ENCODE results near the gene ZCWPW1. TPM values are rescaled to one million over a fixed set of nuclear protein-coding genes. Genes with fewer than 3 reads are reported as not detected.
A peak's percentile ranks its signal among the peaks of the same experiment; 100 is the strongest.

ZCWPW1 gene
- total and polyA plus RNA-seq, 2 of the 13 experiments (the other 11 are each of a cell fraction or from before 2014, with no cell fraction given), result 2.4 to 2.5 TPM

- TF ChIP-seq, protein P1, sequence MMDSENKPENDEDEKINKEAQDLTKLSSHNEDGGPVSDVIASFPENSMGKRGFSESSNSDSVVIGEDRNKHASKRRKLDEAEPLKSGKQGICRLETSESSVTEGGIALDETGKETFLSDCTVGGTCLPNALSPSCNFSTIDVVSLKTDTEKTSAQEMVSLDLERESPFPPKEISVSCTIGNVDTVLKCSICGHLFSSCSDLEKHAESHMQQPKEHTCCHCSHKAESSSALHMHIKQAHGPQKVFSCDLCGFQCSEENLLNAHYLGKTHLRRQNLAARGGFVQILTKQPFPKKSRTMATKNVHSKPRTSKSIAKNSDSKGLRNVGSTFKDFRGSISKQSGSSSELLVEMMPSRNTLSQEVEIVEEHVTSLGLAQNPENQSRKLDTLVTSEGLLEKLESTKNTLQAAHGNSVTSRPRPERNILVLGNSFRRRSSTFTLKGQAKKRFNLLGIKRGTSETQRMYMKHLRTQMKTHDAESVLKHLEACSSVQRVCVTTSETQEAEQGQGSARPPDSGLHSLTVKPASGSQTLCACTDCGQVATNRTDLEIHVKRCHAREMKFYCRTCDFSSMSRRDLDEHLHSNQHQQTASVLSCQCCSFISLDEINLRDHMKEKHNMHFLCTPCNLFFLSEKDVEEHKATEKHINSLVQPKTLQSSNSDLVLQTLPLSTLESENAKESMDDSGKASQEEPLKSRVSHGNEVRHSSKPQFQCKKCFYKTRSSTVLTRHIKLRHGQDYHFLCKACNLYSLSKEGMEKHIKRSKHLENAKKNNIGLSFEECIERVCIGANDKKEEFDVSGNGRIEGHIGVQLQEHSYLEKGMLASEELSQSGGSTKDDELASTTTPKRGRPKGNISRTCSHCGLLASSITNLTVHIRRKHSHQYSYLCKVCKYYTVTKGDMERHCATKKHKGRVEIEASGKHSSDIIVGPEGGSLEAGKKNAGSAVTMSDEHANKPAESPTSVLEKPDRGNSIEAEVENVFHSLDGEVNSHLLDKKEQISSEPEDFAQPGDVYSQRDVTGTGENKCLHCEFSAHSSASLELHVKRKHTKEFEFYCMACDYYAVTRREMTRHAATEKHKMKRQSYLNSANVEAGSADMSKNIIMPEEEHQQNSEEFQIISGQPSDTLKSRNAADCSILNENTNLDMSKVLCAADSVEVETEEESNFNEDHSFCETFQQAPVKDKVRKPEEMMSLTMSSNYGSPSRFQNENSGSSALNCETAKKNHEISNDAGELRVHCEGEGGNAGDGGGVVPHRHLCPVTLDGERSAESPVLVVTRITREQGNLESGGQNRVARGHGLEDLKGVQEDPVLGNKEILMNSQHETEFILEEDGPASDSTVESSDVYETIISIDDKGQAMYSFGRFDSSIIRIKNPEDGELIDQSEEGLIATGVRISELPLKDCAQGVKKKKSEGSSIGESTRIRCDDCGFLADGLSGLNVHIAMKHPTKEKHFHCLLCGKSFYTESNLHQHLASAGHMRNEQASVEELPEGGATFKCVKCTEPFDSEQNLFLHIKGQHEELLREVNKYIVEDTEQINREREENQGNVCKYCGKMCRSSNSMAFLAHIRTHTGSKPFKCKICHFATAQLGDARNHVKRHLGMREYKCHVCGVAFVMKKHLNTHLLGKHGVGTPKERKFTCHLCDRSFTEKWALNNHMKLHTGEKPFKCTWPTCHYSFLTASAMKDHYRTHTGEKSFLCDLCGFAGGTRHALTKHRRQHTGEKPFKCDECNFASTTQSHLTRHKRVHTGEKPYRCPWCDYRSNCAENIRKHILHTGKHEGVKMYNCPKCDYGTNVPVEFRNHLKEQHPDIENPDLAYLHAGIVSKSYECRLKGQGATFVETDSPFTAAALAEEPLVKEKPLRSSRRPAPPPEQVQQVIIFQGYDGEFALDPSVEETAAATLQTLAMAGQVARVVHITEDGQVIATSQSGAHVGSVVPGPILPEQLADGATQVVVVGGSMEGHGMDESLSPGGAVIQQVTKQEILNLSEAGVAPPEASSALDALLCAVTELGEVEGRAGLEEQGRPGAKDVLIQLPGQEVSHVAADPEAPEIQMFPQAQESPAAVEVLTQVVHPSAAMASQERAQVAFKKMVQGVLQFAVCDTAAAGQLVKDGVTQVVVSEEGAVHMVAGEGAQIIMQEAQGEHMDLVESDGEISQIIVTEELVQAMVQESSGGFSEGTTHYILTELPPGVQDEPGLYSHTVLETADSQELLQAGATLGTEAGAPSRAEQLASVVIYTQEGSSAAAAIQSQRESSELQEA (CRISPR knock-in tag; IDR thresholded peaks at IDR 0.05; ENCODE audit: not compliant biosample characterization), result no peak
- TF ChIP-seq MXI1 (IDR thresholded peaks at IDR 0.05; ENCODE audit: borderline replicate concordance, low read depth, low read length) (no peak), ZNF782 (CRISPR knock-in tag; IDR thresholded peaks at IDR 0.05; ENCODE audit: borderline replicate concordance) (no peak), HMGA1 (CRISPR knock-in tag; conservative IDR thresholded peaks at IDR 0.05) (no peak), BRF2 (CRISPR knock-in tag; IDR thresholded peaks at IDR 0.05) (peak; percentile 33; the same call in 1 of the 2 replicates), ZNF7 (CRISPR knock-in tag; IDR thresholded peaks at IDR 0.05) (no peak), ZNF17 (CRISPR knock-in tag; IDR thresholded peaks at IDR 0.05) (no peak), ZNF253 (CRISPR knock-in tag; IDR thresholded peaks at IDR 0.05; ENCODE audit: borderline replicate concordance) (0 out of 2 replicates have a peak, but pooled peaks have one; percentile 50), SCMH1 (CRISPR knock-in tag; IDR thresholded peaks at IDR 0.05; ENCODE audit: borderline replicate concordance) (no peak), ERF (CRISPR knock-in tag; IDR thresholded peaks at IDR 0.05) (peak; percentile 77), EEA1 (CRISPR knock-in tag; IDR thresholded peaks at IDR 0.05; ENCODE audit: borderline replicate concordance) (no peak), NFKB2 (CRISPR knock-in tag; IDR thresholded peaks at IDR 0.05; ENCODE audit: borderline replicate concordance) (no peak; the same call in 1 of the 2 replicates)
- TF ChIP-seq, protein P2, sequence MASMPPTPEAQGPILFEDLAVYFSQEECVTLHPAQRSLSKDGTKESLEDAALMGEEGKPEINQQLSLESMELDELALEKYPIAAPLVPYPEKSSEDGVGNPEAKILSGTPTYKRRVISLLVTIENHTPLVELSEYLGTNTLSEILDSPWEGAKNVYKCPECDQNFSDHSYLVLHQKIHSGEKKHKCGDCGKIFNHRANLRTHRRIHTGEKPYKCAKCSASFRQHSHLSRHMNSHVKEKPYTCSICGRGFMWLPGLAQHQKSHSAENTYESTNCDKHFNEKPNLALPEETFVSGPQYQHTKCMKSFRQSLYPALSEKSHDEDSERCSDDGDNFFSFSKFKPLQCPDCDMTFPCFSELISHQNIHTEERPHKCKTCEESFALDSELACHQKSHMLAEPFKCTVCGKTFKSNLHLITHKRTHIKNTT (CRISPR knock-in tag; IDR thresholded peaks at IDR 0.05), result no peak
- TF ChIP-seq, protein P3, sequence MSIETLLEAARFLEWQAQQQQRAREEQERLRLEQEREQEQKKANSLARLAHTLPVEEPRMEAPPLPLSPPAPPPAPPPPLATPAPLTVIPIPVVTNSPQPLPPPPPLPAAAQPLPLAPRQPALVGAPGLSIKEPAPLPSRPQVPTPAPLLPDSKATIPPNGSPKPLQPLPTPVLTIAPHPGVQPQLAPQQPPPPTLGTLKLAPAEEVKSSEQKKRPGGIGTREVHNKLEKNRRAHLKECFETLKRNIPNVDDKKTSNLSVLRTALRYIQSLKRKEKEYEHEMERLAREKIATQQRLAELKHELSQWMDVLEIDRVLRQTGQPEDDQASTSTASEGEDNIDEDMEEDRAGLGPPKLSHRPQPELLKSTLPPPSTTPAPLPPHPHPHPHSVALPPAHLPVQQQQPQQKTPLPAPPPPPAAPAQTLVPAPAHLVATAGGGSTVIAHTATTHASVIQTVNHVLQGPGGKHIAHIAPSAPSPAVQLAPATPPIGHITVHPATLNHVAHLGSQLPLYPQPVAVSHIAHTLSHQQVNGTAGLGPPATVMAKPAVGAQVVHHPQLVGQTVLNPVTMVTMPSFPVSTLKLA (IDR thresholded peaks at IDR 0.05), result no peak
- TF ChIP-seq, protein P4, sequence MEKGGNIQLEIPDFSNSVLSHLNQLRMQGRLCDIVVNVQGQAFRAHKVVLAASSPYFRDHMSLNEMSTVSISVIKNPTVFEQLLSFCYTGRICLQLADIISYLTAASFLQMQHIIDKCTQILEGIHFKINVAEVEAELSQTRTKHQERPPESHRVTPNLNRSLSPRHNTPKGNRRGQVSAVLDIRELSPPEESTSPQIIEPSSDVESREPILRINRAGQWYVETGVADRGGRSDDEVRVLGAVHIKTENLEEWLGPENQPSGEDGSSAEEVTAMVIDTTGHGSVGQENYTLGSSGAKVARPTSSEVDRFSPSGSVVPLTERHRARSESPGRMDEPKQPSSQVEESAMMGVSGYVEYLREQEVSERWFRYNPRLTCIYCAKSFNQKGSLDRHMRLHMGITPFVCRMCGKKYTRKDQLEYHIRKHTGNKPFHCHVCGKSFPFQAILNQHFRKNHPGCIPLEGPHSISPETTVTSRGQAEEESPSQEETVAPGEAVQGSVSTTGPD (CRISPR knock-in tag; IDR thresholded peaks at IDR 0.05), result no peak
These were observed 1.4 kb upstream of the ZCWPW1 start, which contains the start of gene MEPCE (continued) for GRCh38 chr7:100429637-100430492.

All from HepG2 (cell line).